NOMO-1 treated with DMSO at 0.1 percent for 48 hours (cell line): Measurements from ENCODE around the gene BOC.

Experiments
- DNase-seq: peaks from one replicate; lab custom pipeline; 2025; ENCODE audit not compliant: unreplicated experiment; lab: John Stamatoyannopoulos, UW

Gene BOC

GRCh38 chr3:113268942-113269341 lies 57.6 kb downstream of the BOC start:
- DNase-seq = no peak

- no peak for DNase-seq
Measured at GRCh38 chr3:113269661-113270060, 58.3 kb downstream of the BOC start.

GRCh38 chr3:113270068-113270467 lies 58.7 kb downstream of the BOC start:
- DNase-seq = no peak

- no peak for DNase-seq
Measured at GRCh38 chr3:113270786-113271185, 59.4 kb downstream of the BOC start.

- DNase-seq = no peak
Measured at GRCh38 chr3:113271189-113271588, 59.8 kb downstream of the BOC start.

- DNase-seq = no peak
Measured at GRCh38 chr3:113271594-113272384, 60.4 kb downstream of the BOC start.

- no peak for DNase-seq
Measured at GRCh38 chr3:113272385-113272779, 61.0 kb downstream of the BOC start.

- no peak for DNase-seq
Measured at GRCh38 chr3:113273011-113273410, 61.7 kb downstream of the BOC start.

GRCh38 chr3:113273604-113274378 lies 62.4 kb downstream of the BOC start:
- no peak for DNase-seq

GRCh38 chr3:113274425-113275257 lies 63.3 kb downstream of the BOC start:
- no peak for DNase-seq

GRCh38 chr3:113275258-113275556 lies 63.9 kb downstream of the BOC start:
- DNase-seq = no peak

GRCh38 chr3:113275583-113275928 lies 64.2 kb downstream of the BOC start:
- DNase-seq = no peak

- peak; percentile 64 for DNase-seq
Measured at GRCh38 chr3:113275929-113276750, 64.8 kb downstream of the BOC start.

GRCh38 chr3:113276751-113277080 lies 65.4 kb downstream of the BOC start:
- DNase-seq = no peak

GRCh38 chr3:113277414-113277813 lies 66.1 kb downstream of the BOC start:
- DNase-seq = peak; percentile 14

GRCh38 chr3:113277941-113278598 lies 66.7 kb downstream of the BOC start:
- no peak for DNase-seq

GRCh38 chr3:113278599-113278955 lies 67.2 kb downstream of the BOC start:
- DNase-seq = no peak

- no peak for DNase-seq
Measured at GRCh38 chr3:113279686-113280085, 68.3 kb downstream of the BOC start.

- no peak for DNase-seq
Measured at GRCh38 chr3:113283306-113283705, 71.9 kb downstream of the BOC start.

GRCh38 chr3:113284453-113285050 lies 73.2 kb downstream of the BOC start:
- no peak for DNase-seq
